T-helper 1 cell treated with Interleukin-12 subunit alpha and Interleukin-12 subunit beta and Interleukin-4 antibody, amounts not matched to agents 30 ng/mL and 1 ng/mL, for 36 hours (primary cell): ENCODE measurements around the gene UPK3B. TPM values are rescaled to one million over a fixed set of nuclear protein-coding genes. Genes with fewer than 3 reads are reported as not detected.
"Not testable (repeated sequence)": the region's sequence is repeated elsewhere in the genome, so short reads cannot be mapped to it uniquely, and the experiment has no call there.

Source experiments
- intact Hi-C: fragments of 100-400 bp; cut with micrococcal nuclease; formaldehyde crosslinking; loops from one replicate; pipeline ENCODE4 v1.15.1; 2024
- total RNA-seq: library from RNA; stranded (reverse); gene quantifications from 2 replicates; pipeline ENCODE4 v1.2.3, GENCODE V29; 2022

UPK3B gene
- total RNA-seq, 1 donor from 2014 or later: 2.0 TPM

GRCh38 chr7:76512941-76513816, 2.8 kb downstream of the UPK3B start:
- intact Hi-C loops: loop anchor here (10.0 kb wide), 1 partner anchor 532 kb away; no protein-coding TSS in a partner anchor

DNA sequence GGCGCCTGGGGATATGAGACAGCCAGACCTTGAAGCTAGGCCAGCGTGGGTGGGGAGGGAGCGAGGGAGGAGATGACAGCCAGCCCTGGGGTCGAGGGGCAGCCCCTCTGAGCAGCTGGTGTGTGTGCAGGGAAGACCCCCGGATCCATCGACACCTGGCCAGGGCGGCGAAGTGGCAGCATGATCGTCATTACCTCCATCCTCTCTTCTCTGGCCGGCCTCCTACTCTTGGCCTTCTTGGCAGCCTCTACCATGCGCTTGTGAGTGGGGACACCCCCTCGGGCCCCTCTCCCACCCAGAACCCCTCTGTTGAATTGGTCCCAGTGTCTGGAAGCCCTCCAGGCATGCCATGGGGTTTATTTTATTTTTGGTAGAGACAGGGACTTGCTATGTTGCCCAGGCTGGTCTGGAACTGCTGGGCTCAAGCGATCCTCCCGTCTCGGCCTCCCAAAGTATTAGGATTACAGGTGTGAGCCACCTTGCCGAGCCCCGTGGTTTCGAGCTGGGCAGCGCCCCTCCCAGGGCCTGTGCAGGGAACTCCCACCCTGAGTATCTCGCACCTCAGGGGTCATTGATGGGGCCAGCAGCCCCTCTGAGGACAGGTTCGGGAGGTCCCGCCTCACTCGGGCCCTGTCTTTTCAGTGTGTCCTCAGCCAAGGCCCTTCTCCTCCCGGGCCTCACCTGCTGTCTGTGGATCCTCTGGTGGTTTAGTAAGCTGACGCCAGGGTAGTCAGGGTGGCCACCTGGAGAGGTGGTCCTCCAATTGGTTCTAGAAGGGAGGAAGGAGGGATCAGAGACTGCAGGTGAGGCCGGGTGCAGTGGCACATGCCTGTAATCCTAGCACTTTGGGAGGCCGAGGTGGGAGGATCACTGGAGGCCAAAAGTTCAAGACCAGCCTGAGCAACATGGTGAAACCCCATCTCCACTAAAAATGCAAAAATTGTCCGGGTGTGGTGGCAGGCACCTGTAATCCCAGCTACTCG, 3.8 kb downstream of the UPK3B start:
- intact Hi-C loops: loop anchor here (10.0 kb wide), 1 partner anchor 531 kb away; no protein-coding TSS in a partner anchor

DNA sequence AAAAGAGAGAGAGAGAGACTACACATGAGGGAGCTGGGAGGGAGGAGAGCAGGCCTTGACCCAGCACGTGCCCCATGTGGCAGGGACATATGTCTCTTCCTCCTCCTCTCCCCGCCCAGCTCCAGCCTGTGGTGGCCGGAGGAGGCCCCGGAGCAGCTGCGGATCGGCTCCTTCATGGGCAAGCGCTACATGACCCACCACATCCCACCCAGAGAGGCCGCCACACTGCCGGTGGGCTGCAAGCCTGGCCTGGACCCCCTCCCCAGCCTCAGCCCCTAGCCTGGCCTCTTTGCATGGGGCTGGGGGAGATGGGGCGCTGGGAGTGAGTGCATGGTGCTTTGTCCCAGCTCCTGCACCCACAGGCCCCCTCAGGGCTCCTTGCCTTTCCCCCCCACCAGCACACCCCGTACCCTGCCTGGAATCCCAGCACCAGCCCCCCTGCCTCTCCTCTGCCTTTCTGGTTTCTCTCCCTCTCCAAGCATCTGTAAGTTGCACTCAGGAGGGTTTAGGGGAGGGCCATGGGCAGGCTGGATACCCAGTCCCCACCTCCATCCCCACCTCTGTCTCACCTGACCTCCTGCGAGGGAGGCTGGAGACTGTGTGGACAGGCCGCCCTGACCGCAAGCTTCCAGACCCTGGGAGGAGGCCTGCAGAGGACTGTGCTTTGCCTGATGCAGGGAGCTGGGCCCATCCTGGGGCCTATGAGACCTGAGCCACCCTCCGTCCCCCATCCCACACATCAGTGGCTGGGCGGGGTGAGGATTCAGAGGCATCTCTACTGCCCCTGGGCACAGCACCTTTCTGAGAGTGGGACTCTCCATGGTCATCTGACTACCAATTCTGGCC, 4.8 kb downstream of the UPK3B start:
- intact Hi-C loops: loop anchor here (10.0 kb wide), 1 partner anchor 530 kb away; no protein-coding TSS in a partner anchor

- intact Hi-C loops: loop anchor here (10.0 kb wide), 1 partner anchor 529 kb away; no protein-coding TSS in a partner anchor
Measured at GRCh38 chr7:76515999-76516443, 5.7 kb downstream of the UPK3B start.

- intact Hi-C loops: loop anchor here (10.0 kb wide), 1 partner anchor 528 kb away; no protein-coding TSS in a partner anchor
Measured at GRCh38 chr7:76516932-76517331, 6.6 kb downstream of the UPK3B start.

- intact Hi-C loops: not testable (repeated sequence)
Measured at GRCh38 chr7:76526183-76526582, 15.8 kb downstream of the UPK3B start.

GRCh38 chr7:76531643-76532042, 21.3 kb downstream of the UPK3B start:
- intact Hi-C loops: not testable (repeated sequence)

DNA sequence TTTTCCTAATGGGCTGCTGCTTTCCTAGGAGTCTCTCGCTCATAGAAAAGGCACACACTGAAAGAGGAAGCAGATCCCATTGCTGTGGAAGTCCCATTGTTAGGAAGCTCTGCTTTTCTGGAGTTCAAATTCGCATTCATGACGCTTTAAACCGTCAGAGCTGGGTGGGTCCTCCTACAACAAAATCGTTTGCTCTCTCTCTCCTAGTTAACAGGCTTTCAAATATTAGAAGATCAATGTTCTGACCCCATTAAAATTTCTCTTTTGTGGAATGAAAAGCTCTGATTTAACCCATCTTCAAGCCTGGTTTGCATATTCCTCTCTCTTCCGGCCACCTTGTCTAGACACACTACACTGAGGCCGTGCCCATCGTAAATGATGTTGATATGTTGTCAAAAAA, 32.8 kb downstream of the UPK3B start, which contains the start of gene SPDYE16:
Gene SPDYE16, minus strand, starts transcription at position 101 of the 400 bp plus-strand sequence. CDS start 1,838 bp downstream, outside the sequence.
- intact Hi-C loops: not testable (repeated sequence)

GRCh38 chr7:76549025-76549854, 38.9 kb downstream of the UPK3B start:
- intact Hi-C loops: loop anchor here (2.0 to 5.0 kb wide), 3 partner anchors 156 to 1250 kb away; partner anchors contain the start of genes CCDC146, PHTF2 and TMEM60

DNA sequence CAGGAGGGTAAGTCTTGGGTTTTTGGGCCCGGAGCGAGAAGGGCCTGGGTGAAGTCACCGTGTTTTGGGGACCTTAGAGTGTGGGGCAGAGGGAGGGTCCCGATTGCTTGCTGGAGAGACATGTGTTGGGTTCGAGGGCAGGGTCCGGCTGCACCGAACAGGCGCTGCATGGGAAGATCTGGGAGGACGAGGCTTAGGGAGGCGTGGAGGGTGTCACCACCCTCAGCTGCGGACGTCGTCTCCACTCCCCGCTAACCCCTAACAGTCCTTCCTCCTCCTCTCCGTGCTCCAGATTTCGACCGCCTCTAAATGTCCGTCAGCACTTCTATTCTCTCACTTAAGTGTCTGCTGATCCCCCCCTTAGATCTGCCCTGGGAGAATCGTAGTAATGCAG, 39.5 kb downstream of the UPK3B start:
- intact Hi-C loops: loop anchor here (2.0 to 5.0 kb wide), 3 partner anchors 157 to 1249 kb away; partner anchors contain the start of genes CCDC146, PHTF2 and TMEM60

DNA sequence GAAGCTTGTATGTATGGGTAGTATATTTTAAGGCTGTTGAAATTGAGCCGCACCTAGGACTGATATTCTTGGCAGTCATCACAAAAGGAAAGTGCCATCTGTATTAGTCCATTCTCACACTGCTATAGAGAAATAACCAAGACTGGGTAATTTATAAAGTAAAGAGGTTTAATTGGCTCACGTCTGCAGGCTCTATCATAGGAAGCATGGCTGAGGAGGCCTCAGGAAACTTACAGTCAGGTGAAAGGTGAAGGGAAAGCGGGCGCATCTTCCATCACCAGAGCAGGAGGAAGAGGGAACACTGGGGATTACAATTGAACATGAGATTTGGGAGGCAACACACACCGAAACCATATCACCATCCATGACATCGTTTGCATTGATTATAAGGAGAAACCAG, 41.6 kb downstream of the UPK3B start:
- intact Hi-C loops: not testable (repeated sequence)

DNA sequence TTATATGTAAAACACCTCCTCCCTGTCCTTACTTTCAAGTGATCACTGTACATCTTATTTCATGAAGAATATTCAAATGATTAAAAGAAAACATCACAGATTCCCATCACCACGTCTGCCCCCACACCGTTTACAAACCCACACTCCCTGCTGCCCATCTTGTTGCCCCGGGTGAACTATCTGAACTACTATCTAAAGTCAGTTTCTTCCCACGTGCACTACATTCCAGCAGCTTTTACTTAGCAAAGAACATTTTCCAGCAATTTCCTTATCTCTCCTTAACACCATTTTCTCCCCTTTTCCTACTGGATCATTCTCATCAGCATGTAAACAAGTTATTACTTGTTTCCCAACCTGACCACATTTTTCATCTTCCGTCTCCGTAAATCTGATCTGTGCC, 49.3 kb downstream of the UPK3B start:
- intact Hi-C loops: not testable (repeated sequence)

DNA sequence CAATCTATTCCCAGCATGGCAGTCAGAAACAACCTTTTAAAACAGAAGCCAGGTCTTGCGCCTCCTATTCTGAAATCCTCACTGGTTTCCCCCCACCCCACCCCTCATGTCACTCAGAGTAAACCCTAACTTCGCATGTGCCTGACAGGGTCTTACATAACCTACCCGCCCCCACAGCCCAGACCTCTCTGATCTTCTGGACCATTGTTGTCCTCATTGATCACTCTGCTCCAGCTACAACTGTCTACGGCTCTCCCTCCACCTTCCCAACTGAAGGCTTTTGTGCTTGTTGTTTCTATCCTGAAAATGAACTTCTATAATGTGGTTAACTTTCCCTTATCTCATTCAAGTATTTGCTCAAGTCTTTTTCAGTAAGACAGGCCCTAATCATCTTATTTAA, 49.8 kb downstream of the UPK3B start:
- intact Hi-C loops: not testable (repeated sequence)

- intact Hi-C loops: not testable (repeated sequence)
Measured at GRCh38 chr7:76561342-76561741, 51.0 kb downstream of the UPK3B start.

DNA sequence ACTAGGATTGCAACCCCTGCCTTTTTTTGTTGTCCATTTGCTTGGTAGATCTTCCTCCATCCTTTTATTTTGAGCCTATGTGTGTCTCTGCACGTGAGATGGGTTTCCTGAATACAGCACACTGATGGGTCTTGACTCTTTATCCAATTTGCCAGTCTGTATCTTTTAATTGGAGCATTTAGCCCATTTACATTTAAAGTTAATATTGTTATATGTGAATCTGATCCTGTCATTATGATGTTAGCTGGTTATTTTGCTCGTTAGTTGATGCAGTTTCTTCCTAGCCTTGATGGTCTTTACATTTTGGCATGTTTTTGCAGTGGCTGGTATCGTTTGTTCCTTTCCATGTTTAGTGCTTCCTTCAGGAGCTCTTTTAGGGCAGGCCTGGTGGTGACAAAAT, 54.6 kb downstream of the UPK3B start:
- intact Hi-C loops: not testable (repeated sequence)
